HG02610 (cell line): ENCODE results near the gene NAT16.
"Not testable (repeated sequence)": the region's sequence is repeated elsewhere in the genome, so short reads cannot be mapped to it uniquely, and the experiment has no call there.

Experiments used
- ATAC-seq: cut with Tn5 transposase; IDR thresholded peaks from one replicate; pipeline ENCODE4 v1.9.1; 2021; ENCODE audit warnings: mild to moderate bottlenecking, moderate library complexity; ENCODE audit not compliant: unreplicated experiment

NAT16 gene

DNA sequence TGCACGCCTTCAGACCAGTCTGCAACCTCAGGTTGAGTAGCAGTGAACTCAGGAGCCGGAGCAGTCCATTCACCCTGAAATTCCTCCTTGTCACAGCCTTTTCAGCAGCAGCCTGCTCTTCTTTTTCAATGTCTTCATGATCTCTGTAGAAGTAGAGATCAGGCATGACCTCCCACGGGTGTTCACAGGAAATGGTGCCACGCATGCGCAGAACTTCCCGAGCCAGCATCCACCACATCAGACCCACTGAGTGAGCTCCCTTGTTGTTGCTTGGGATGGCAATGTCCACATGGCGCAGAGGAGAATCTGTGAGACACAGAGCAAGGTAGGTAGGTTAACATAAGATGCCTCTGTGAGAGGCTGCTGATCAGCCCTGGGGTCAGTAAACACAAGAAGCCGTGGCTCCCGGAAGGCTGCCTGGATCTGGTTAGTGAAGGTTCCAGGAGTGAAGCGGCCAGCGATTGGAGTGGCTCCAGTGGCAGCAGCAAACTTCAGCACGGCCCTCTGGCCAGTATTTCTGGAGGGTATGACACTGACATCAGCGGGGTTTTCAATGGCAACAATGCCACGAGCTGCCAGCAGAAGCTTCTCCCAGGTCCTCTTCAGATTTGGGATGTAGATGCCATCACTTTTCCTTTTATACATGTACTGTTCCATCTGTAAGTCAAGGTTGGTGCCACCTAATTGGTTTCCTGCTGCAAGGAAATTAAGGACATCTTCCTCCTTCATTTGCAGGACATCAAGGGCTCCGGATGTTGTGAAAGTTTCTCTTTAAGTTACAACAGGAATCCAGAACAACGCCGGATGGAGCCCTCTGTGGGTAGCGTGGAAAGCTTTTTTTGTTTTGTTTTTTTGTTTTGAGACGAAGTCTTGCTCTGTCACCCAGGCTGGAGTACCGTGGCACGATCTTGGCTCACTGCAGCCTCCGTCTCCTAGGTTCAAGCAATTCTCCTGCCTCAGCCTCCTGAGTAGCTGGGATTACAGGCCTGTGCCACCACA lies 23.9 kb upstream of the NAT16 start:
- ATAC-seq = not testable (repeated sequence)

GRCh38 chr7:101202603-101202918 lies 22.5 kb upstream of the NAT16 start:
- no peak for ATAC-seq

DNA sequence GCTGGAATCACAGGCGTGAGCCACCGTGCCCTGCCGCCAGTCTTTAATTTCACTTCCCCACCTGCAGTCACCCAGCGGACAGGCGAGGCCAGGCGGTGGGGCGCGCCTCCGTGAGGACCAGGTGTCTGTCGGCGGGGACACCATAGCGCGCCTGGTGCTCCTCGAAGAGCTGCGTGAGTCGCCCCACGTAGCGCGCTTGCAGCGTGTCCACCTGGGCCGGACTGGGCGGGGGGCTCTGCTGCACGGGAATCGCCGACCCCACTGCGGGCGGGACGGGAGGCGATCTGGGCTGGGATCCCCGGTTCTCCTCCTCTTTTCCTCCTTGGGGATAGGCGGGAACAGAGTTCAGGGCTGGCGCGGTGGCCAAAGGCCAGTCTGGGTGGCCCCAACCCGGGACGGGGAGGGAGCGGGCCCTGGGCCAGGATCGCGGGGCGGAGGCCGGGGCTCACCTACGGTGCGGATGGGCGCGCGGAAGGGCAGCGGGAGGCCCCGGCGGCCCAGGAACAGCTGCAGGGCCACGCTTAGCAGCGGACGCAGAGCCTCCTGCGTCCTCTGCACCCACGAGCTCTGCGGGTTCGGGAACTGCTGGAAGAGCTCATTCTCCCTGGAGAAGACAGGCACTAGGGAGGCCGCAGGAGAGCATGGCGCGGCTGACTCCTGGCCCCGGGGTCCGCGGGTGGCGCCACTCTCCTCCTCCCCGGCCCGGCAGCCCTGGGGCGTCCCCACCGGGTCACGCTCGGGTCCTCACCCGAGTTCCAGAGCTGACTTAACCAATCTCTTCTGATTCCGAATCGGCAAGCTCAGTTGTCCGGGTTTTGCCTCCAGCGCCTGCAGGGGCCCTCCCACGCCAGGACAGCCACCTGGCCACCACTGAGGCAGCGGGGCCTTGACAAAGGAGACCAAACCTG lies 21.9 kb upstream of the NAT16 start:
- no peak for ATAC-seq

GRCh38 chr7:101200862-101201599 lies 20.9 kb upstream of the NAT16 start, which contains the start of gene MOGAT3:
MOGAT3 (minus strand) TSS chr7:101201036; CDS start chr7:101200854, 182 bp downstream.
- ATAC-seq = no peak

DNA sequence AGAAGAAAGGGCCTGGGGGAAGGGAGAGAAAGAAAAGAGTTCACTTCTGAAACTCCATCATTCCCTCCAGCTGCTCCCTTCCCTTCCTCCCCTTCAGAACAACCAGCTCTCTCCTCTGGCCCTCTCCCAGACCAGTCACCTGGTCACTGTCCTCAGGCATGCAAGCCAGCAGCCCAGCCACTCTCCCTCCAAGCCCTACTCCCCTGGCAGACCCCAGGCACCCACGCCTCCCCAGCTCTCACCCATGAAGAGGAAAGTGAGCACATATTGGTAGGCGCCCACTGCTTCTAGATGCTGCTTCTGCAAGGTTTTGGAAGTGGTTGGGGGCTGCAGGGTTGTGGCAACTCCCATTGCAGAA lies 20.4 kb upstream of the NAT16 start:
- no peak for ATAC-seq

DNA sequence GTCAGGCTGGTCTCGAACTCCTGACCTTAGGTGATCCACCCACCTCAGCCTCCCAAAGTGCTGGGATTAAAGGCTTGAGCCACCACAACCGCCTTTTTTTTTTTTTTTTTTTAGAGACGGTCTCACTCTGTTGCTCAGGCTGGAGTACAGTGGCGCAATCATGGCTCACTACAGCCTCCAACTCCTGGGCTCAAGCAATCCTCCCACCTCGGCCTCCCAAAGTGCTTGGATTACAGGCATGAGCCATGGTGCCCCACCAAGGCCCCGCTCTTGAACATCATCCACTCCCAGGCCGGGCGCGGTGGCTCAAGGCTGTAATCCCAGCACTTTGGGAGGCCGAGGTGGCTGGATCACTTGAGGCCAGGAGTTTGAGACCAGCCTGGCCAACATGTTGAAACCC lies 19.4 kb upstream of the NAT16 start:
- ATAC-seq = not testable (repeated sequence)

- no peak for ATAC-seq
Observed at GRCh38 chr7:101198476-101198875, 18.4 kb upstream of the NAT16 start.

- ATAC-seq = no peak
Observed at GRCh38 chr7:101197991-101198390, 17.9 kb upstream of the NAT16 start.

- no peak for ATAC-seq
Observed at GRCh38 chr7:101195884-101196283, 15.8 kb upstream of the NAT16 start.

GRCh38 chr7:101189109-101189508 lies 9.0 kb upstream of the NAT16 start:
- no peak for ATAC-seq

GRCh38 chr7:101186844-101187428 lies 6.8 kb upstream of the NAT16 start:
- ATAC-seq = no peak

DNA sequence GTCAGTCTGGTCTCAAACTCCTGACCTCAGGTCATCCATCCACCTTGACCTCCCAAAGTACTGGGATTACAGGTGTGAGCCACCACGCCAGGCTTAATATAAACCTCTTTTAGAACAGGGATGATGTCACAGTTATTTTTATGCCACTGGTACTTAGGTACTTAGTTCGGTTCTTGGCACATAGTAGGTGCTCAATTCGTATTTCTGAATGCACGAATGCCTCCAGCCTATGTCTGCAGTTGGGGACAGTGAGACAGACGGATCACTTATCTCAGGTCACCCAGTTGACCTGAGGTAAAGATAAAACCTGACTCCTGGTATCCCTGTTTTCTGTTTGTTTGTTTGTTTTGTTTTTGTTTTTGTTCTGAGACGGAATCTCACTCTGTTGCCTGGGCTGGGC lies 6.1 kb upstream of the NAT16 start:
- ATAC-seq = no peak

- ATAC-seq = no peak
Observed at GRCh38 chr7:101185258-101185839, 5.3 kb upstream of the NAT16 start.

GRCh38 chr7:101179713-101180112 lies 380 bp downstream of the NAT16 start:
- no peak for ATAC-seq

DNA sequence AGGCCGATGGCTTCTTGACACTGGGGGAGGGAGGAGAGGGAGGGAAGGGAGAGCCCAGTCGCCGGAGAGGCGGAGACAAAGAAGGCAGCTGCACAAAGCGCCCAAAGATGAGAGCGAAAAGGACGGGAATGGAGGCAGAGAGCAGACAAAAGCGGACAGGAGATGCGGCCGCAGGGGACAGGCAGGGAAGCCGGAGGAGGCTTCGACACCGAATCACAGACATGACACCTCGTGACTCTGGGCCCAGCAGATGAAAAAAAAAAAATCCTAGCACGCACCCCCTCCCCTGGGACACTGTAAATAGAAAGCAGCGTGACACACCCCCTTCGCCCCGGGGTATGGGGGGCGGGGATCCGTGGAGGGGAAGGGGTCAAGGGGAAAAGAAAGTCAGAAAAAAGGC lies 976 bp downstream of the NAT16 start:
- ATAC-seq = no peak

- no peak for ATAC-seq
Observed at GRCh38 chr7:101177644-101178043, 2.4 kb downstream of the NAT16 start.

GRCh38 chr7:101175664-101176063 lies 4.4 kb downstream of the NAT16 start:
- ATAC-seq = no peak

GRCh38 chr7:101174322-101174854 lies 5.7 kb downstream of the NAT16 start:
- ATAC-seq = no peak

GRCh38 chr7:101173752-101174244 lies 6.3 kb downstream of the NAT16 start:
- ATAC-seq = no peak
